GM13976 (cell line): ENCODE measurements around the gene LTA.

Experiments used
- DNase-seq: peaks from one replicate; pipeline ENCODE4 v3.0.0; 2012; ENCODE audit warnings: low spot score
- in situ Hi-C: fragments of 300-500 bp; cut with MboI; formaldehyde crosslinking; loops from one replicate; pipeline ENCODE4 v1.12.0; 2022; ENCODE audit warnings: low sequenced_read_pairs, mixed read lengths, inconsistent platforms; ENCODE audit not compliant: unreplicated experiment
- TF ChIP-seq, protein P1 (sequence below): IDR thresholded peaks from 2 replicates; pipeline ENCODE4 v1.5.1; 2012; ENCODE audit warnings: borderline replicate concordance, mild to moderate bottlenecking; ENCODE audit not compliant: insufficient read depth; ENCODE audit errors: extremely low read depth, missing control alignments, control extremely low read depth

The LTA gene

DNA sequence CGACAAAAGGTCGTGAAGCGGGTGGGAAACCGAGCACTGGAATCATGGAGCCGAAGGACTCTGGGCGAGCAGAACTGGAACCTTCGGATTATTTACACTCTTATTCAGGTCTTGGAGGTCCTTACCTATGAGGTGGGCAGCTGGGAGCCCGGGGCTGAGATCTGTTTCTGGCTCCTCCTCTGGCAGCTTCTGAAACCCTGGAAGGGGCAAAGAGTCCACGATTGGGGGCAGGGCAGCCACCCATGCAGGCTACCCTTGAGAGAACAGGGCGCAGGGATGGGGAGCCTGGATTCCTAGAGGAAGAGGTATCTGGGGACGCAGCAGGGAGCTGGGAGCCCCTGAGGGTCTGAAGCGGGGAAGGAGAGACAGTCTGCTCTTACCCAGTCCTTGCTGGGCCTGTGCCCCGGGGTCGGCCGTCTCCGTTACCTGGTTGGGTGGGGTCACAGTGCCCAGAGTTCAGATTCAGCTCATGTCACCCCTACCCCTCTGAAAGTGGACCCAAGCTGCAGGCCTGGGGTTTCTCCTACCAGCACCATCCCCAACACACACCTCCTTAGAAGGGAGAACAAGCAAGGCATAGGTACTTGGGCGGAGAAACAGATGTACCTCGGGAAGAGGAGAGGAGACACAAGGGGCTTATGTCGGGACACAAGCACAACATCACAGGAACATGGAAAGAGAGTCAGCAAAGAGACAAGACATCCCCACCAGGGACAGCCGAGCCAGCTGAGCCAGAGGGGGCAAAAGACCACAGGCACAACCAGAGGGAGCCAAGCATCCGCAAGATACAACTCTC is 9.5 kb downstream of the LTA start:
- TF ChIP-seq, protein P1, sequence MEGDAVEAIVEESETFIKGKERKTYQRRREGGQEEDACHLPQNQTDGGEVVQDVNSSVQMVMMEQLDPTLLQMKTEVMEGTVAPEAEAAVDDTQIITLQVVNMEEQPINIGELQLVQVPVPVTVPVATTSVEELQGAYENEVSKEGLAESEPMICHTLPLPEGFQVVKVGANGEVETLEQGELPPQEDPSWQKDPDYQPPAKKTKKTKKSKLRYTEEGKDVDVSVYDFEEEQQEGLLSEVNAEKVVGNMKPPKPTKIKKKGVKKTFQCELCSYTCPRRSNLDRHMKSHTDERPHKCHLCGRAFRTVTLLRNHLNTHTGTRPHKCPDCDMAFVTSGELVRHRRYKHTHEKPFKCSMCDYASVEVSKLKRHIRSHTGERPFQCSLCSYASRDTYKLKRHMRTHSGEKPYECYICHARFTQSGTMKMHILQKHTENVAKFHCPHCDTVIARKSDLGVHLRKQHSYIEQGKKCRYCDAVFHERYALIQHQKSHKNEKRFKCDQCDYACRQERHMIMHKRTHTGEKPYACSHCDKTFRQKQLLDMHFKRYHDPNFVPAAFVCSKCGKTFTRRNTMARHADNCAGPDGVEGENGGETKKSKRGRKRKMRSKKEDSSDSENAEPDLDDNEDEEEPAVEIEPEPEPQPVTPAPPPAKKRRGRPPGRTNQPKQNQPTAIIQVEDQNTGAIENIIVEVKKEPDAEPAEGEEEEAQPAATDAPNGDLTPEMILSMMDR = no peak
- in situ Hi-C loops = no loop called here
- DNase-seq = no peak

DNA sequence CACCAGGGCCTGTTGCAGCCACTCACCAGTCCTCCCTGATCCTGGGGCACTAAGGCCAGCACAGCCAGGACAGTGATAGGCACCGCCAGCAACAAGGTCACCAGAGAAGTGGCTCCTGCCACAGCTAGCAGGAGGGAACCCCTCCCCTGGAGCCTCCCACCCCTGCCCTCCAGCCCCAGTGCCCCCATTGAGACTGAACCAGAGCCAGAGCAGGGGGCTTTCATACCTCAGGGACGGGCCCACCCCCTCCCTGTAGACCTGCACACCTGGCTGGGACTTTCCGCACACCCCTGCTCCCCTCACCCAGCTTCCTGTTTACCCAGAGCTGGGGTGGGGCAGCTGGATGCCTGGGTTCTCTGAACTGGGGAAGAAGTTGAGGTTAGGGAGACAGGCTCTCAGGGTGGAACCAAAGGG is 10.1 kb downstream of the LTA start, which contains the start of gene LTB:
Gene LTB (minus strand): TSS at position 195 of the 414 bp plus-strand sequence. CDS start 7 bp downstream, at position 188.
- TF ChIP-seq, protein P1 = no peak
- no peak for DNase-seq
- in situ Hi-C loops = no loop called here

DNA sequence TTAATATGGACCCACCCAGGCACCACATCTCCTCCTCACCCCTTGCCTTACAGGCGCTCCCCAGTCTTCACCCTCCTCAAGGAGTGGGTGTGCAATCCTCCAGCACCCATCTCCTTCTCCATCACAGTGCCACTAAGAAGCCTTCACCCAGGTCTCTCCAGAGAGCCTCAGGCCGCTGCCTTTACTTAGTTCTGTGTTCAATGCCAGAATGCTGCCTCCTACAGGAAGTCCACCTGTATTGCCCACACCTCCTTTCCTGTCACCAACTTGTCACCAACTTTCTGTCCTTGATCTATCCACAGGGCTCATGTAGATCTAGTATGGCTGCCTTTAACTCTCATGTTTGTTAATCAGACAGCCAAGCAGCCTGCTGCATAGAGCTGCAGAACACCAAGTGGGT is 13.4 kb downstream of the LTA start:
- DNase-seq = no peak
- TF ChIP-seq, protein P1 = peak; percentile 52
- in situ Hi-C loops = no loop called here

GRCh38 chr6:31586008-31586407 is 13.9 kb downstream of the LTA start, which contains the start of gene LST1:
TSS of gene LST1 (plus strand) at chr6:31586277. CDS start at chr6:31587300, 1,023 bp downstream.
- in situ Hi-C loops = no loop called here
- TF ChIP-seq, protein P1 = no peak
- no peak for DNase-seq

- TF ChIP-seq, protein P1 = no peak
These were observed 14.7 kb downstream of the LTA start for GRCh38 chr6:31586599-31587281.

DNA sequence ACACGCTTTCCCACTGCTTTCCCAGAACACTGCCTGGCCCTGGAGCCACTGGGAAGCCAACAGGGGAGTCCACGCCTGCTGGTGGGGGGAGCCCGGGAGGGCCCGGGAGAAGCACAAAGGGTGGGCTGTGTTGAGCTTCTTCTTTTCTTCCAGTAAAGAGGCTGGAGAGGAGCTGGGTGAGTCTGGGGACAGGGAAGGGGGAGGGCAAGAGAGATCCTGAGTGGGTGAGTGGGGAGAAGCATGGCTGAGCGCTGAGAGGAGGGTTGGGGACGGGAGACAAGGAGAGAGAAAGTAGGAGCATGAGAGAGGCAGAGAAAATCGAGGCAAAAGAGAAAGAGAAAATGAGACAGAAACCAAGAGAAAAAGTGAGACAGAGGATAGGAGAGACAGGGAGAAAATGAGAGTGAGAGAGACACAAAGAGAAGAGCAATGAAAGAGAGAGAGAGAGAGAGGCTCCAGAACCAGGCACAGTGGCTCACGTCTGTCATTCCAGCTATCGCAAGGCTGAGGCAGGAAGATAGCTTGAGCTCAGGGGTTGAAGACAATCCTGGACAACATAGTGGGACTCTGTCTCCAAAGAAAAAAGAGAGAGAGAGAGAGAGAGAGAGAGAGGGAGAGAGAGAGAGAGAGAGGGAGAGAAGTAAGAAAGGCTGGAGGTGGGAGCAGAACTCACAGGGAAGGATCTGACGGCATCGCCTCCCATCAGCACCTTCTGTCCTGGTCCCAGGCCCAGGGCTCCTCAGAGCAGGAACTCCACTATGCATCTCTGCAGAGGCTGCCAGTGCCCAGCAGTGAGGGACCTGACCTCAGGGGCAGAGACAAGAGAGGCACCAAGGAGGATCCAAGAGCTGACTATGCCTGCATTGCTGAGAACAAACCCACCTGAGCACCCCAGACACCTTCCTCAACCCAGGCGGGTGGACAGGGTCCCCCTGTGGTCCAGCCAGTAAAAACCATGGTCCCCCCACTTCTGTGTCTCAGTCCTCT is 16.0 kb downstream of the LTA start:
- DNase-seq = no peak
- TF ChIP-seq, protein P1 = no peak
- in situ Hi-C loops = no loop called here

More at GRCh38 chr6:31586599-31587281, 14.7 kb downstream of the LTA start:
- in situ Hi-C loops = no loop called here
- DNase-seq = no peak
